Right lobe of liver (tissue), 6 donors: ENCODE results near the gene CPM. TPM values are rescaled to one million over a fixed set of nuclear protein-coding genes. Genes with fewer than 3 reads are reported as not detected.
A peak's percentile ranks its signal among the peaks of the same experiment; 100 is the strongest.

Experiments used
- ATAC-seq, 4 donors: fragments of 200-7000 bp; cut with Tn5 transposase; one replicate each; pipeline ENCODE4 v1.9.1; 2020; ENCODE audit warnings: mild to moderate bottlenecking in 4 of 4, moderate library complexity in 4 of 4
- DNase-seq, 3 donors: peaks; one replicate each; pipeline ENCODE4 v3.0.0-alpha.2; 2020
- H3K27ac ChIP-seq, 3 donors: fragments of 200-600 bp; one replicate each; pipeline ENCODE4 v1.8.0; 2022
- H3K27me3 ChIP-seq, 2 donors: fragments of 200-600 bp; one replicate each; pipeline ENCODE4 v1.8.0; 2022
- H3K36me3 ChIP-seq, 4 donors: fragments of 200-600 bp; sonication (generic) in 1 of 4; one replicate each; pipeline versions ENCODE4 v1.5.1 to v1.8.0; 2017 to 2022; ENCODE audit warnings: control low read depth in 1 of 4
- H3K4me1 ChIP-seq, 4 donors: fragments of 200-600 bp; sonication (generic) in 1 of 4; one replicate each; pipeline versions ENCODE4 v1.5.1 to v1.8.0; 2017 to 2022; ENCODE audit warnings: control low read depth in 1 of 4
- H3K4me3 ChIP-seq, 3 donors: fragments of 200-600 bp; one replicate each; pipeline ENCODE4 v1.8.0; 2022
- H3K9me3 ChIP-seq, 4 donors: fragments of 200-600 bp; sonication (generic) in 1 of 4; one replicate each; pipeline versions ENCODE4 v1.5.1 to v1.8.0; 2017 to 2022; ENCODE audit warnings: control low read depth in 1 of 4
- POLR2A ChIP-seq: fragments of 450-650 bp; IDR thresholded peaks from one replicate; pipeline ENCODE4 v1.6.1; 2017; ENCODE audit warnings: antibody characterized with exemption, mild to moderate bottlenecking
- WGBS: methylation state at CpG from one replicate; pipeline ENCODE4 v1.1.6; 2018; ENCODE audit warnings: low coverage, low lambda C conversion rate; ENCODE audit not compliant: insufficient coverage; ENCODE audit errors: missing lambda C conversion rate; 5-methylcytosine and 5-hydroxymethylcytosine counted together
- intact Hi-C, 2 donors: fragments of 100-400 bp; cut with DNase I; formaldehyde crosslinking; loops; one replicate each; pipeline versions ENCODE4 v1.11.2 to v1.14.1; 2022
- total RNA-seq, 6 experiments: library from RNA; depleted of rRNA in 2 of 6; stranded (reverse); fragments of >200 nt in 2 of 6; fragmentation: NEBNext Ultra II Directional in 3 of 6; extraction: Animal tissue kit (Norgen Biotek cat#: 25700) in 3 of 6; gene quantifications; one replicate each; pipeline versions ENCODE4 v1.1.0 to v1.2.4, GENCODE V29; 2016 to 2023
- TF ChIP-seq, protein P1 (sequence below), 4 donors: fragments of 200-600 bp in 3 of 4; fragments of 450-650 bp in 1 of 4; IDR thresholded peaks; one replicate each; pipeline versions ENCODE4 v1.5.1 to v1.8.0; 2016 to 2022; ENCODE audit warnings: antibody characterized with exemption in 4 of 4, mild to moderate bottlenecking in 2 of 4
- donor health status: DM: no; HTN: yes; CAD: no.
- donor health status: DM: no; HTN: no; CAD: no.
- donor health status: DM: no; HTN: no; CAD: no.
- donor health status: DM: no; HTN: yes; CAD: no.
- donor health status: DM: no; HTN: yes; CAD: no.

The CPM gene
- total RNA-seq, 6 experiments from 2014 or later: 34.6 to 91.6 (median 50.0) TPM

DNA sequence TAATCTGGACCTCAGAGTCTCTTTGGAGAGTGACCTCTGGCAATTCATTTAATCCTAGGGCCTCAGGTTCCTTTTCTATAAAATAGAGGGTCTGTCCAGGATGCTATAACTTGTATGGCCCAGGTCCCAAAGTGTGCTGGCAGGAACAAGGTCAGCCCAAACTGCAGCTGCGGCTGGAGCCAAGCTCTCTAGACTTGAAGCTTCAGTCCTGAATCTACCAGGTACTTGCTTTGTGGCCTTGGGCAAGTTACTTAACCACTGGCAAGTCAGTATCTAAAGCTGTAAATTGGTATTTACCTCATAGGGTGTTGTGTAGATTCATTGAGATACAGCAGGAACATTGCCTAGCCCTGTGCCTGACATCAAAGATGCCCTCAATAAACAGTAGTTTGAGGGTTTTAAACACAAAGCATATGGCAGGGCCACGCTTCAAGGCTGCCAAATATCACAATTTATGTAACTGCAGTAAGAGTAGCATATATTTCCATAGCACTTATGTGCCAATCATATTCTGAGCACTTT is 21.7 kb downstream of the CPM start:
- intact Hi-C loops: no loop called here
- ATAC-seq (peak in 3 of 4 donors; percentile 13 to 44 (median 33)), DNase-seq (no peak)
- H3K4me1 ChIP-seq: peaks cover 0 to 2% (median 0%) of the 10 kb centered on the region in 4 donors
- no peak overlapping the region for H3K27ac ChIP-seq
- no peaks in the 10 kb centered on the region for H3K27me3 ChIP-seq
- no peak for TF ChIP-seq POLR2A
- TF ChIP-seq, protein P1, sequence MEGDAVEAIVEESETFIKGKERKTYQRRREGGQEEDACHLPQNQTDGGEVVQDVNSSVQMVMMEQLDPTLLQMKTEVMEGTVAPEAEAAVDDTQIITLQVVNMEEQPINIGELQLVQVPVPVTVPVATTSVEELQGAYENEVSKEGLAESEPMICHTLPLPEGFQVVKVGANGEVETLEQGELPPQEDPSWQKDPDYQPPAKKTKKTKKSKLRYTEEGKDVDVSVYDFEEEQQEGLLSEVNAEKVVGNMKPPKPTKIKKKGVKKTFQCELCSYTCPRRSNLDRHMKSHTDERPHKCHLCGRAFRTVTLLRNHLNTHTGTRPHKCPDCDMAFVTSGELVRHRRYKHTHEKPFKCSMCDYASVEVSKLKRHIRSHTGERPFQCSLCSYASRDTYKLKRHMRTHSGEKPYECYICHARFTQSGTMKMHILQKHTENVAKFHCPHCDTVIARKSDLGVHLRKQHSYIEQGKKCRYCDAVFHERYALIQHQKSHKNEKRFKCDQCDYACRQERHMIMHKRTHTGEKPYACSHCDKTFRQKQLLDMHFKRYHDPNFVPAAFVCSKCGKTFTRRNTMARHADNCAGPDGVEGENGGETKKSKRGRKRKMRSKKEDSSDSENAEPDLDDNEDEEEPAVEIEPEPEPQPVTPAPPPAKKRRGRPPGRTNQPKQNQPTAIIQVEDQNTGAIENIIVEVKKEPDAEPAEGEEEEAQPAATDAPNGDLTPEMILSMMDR (IDR thresholded peaks at IDR 0.05): no peak
- 60% methylated on average over 2 of the region's 2 CpGs for WGBS
- H3K36me3 ChIP-seq: no peaks in the 10 kb centered on the region
- H3K9me3 ChIP-seq: no peaks in the 10 kb centered on the region
- H3K4me3 ChIP-seq: no peak overlapping the region

DNA sequence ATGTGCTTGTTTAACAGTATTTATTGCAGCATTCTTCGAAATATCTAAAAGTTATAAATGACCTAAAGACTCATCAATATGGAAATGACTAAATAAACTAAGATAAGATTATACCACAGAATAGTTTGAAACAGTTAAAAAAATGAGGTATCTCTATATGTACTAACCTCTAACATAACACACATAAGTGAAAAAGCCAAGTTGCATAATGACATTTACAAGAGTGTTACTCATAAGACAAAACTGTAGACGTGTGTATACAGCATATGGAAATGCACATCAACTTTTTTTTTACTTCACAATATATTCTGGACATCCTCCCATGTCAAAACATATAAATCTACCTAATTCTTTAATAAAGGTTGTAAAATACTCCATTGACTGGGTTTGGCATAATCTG is 22.8 kb downstream of the CPM start:
- Histone ChIP-seq H3K27me3 (no peaks in the 10 kb centered on the region), H3K27ac (no peak overlapping the region), H3K36me3 (no peaks in the 10 kb centered on the region), H3K4me1 (peaks cover 0 to 2% (median 0%) of the 10 kb centered on the region in 4 donors), H3K9me3 (no peaks in the 10 kb centered on the region), H3K4me3 (no peak overlapping the region)
- intact Hi-C loops: no loop called here
- ATAC-seq: no peak
- no peak for TF ChIP-seq POLR2A
- TF ChIP-seq, protein P1 (IDR thresholded peaks at IDR 0.05): no peak
- DNase-seq: no peak
- 73% methylated on average over 2 of the region's 2 CpGs for WGBS

DNA sequence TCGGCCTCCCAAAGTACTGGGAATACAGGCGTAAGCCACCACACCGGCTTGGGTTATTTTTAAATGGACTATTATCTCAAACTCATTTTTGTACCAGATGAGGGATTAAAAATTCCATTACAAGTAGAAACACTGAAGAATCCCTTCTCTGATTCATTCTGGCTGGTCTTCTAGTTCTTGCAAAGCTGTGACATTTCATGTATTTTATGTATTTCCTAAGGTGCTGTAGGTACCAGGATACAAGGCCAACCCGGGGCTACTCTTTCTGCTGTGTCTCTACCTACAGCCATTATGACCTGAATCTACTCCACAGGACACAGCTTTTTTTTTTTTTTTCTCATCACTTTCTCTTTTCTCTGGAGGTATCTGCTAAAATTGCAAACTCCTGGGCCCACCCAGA is 24.9 kb downstream of the CPM start:
- Histone ChIP-seq H3K27ac (no peak overlapping the region), H3K27me3 (no peaks in the 10 kb centered on the region), H3K4me3 (no peak overlapping the region), H3K9me3 (no peaks in the 10 kb centered on the region), H3K4me1 (no peaks in the 10 kb centered on the region), H3K36me3 (no peaks in the 10 kb centered on the region)
- ATAC-seq: no peak
- intact Hi-C loops: no loop called here
- TF ChIP-seq POLR2A: no peak
- TF ChIP-seq, protein P1 (IDR thresholded peaks at IDR 0.05): no peak
- 100% methylated on average over 4 of the region's 4 CpGs for WGBS
- DNase-seq: no peak

DNA sequence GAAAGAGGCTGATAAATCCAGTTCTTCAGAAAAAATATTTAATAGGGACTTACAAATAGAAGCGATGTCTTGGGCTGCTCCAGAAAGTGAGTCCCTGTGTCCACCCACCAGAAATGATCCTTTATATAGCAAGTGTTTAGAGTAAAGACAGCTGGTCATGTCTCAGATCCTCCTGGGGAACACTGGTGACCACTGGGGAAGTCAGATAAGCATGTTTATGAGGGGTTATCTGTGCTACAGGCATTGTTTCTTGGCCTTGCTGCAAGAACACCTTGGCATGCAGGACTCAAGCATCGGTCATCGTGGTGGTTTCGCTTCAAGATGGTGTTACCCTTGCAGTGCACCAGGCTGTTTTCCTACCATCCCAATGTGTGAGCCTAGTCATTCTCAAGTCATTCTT is 27.2 kb downstream of the CPM start:
- H3K36me3 ChIP-seq: no peaks in the 10 kb centered on the region
- H3K4me3 ChIP-seq: no peak overlapping the region
- intact Hi-C loops: no loop called here
- peaks cover 0 to 4% (median 0%) of the 10 kb centered on the region in 4 donors for H3K4me1 ChIP-seq
- no peak overlapping the region for H3K27ac ChIP-seq
- ATAC-seq: no peak
- no peak for DNase-seq
- H3K27me3 ChIP-seq: no peaks in the 10 kb centered on the region
- H3K9me3 ChIP-seq: no peaks in the 10 kb centered on the region
- TF ChIP-seq, protein P1 (IDR thresholded peaks at IDR 0.05): no peak
- TF ChIP-seq POLR2A: no peak
- 86% methylated on average over 4 of the region's 4 CpGs for WGBS
